Smooth muscle cell of the brain vasculature (primary cell): Measurements from ENCODE around the gene HDAC4.

Source experiments
- DNase-seq: peaks from one replicate; pipeline ENCODE4 v3.0.0-alpha.2; 2012; ENCODE audit warnings: low read depth, low spot score

Gene HDAC4

GRCh38 chr2:239296020-239296932, 104.5 kb downstream of the HDAC4 start:
- no peak for DNase-seq

- DNase-seq = no peak
Observed at GRCh38 chr2:239295377-239296019, 105.3 kb downstream of the HDAC4 start.

GRCh38 chr2:239294571-239295054, 106.2 kb downstream of the HDAC4 start:
- no peak for DNase-seq

GRCh38 chr2:239293775-239294430, 106.9 kb downstream of the HDAC4 start:
- no peak for DNase-seq

GRCh38 chr2:239292959-239293774, 107.7 kb downstream of the HDAC4 start:
- DNase-seq = no peak

- DNase-seq = no peak
Observed at GRCh38 chr2:239292531-239292930, 108.3 kb downstream of the HDAC4 start.

GRCh38 chr2:239291475-239292350, 109.1 kb downstream of the HDAC4 start:
- DNase-seq = no peak

GRCh38 chr2:239290618-239291474, 110.0 kb downstream of the HDAC4 start:
- no peak for DNase-seq

- no peak for DNase-seq
Observed at GRCh38 chr2:239289545-239289944, 111.3 kb downstream of the HDAC4 start.

GRCh38 chr2:239288951-239289511, 111.8 kb downstream of the HDAC4 start:
- DNase-seq = no peak

- DNase-seq = no peak
Observed at GRCh38 chr2:239288237-239288636, 112.6 kb downstream of the HDAC4 start.

- no peak for DNase-seq
Observed at GRCh38 chr2:239287461-239287860, 113.4 kb downstream of the HDAC4 start.

GRCh38 chr2:239286901-239287300, 113.9 kb downstream of the HDAC4 start:
- no peak for DNase-seq

- DNase-seq = no peak
Observed at GRCh38 chr2:239285932-239286230, 114.9 kb downstream of the HDAC4 start.

- DNase-seq = no peak
Observed at GRCh38 chr2:239285071-239285931, 115.5 kb downstream of the HDAC4 start.

- no peak for DNase-seq
Observed at GRCh38 chr2:239283961-239284795, 116.6 kb downstream of the HDAC4 start.

GRCh38 chr2:239283288-239283945, 117.4 kb downstream of the HDAC4 start:
- no peak for DNase-seq
